22Rv1 (cell line): ENCODE measurements around the gene DIO2.

Experiments used
- H3K27ac ChIP-seq: fragments of 450-650 bp; 2 replicates; pipeline ENCODE4 v1.5.1; 2017
- CTCF ChIP-seq: fragments of 450-650 bp; IDR thresholded peaks from 2 replicates; pipeline ENCODE4 v1.5.1; 2017; ENCODE audit warnings: mild to moderate bottlenecking
- ZFX ChIP-seq: fragments of 450-650 bp; IDR thresholded peaks from 2 replicates; pipeline ENCODE4 v1.6.1; 2017; ENCODE audit warnings: antibody characterized with exemption, borderline replicate concordance

Gene DIO2

GRCh38 chr14:80223696-80224465 is 12.6 kb upstream of the DIO2 start:
- TF ChIP-seq ZFX: no peak
- no peak for TF ChIP-seq CTCF

GRCh38 chr14:80216818-80217217 is 5.5 kb upstream of the DIO2 start:
- H3K27ac ChIP-seq: no peak overlapping the region
- TF ChIP-seq ZFX (no peak), CTCF (no peak)

More at GRCh38 chr14:80223696-80224465, 12.6 kb upstream of the DIO2 start:
- H3K27ac ChIP-seq: no peak overlapping the region

GRCh38 chr14:80215756-80216581 is 4.7 kb upstream of the DIO2 start:
- TF ChIP-seq CTCF (0 out of 2 replicates have a peak, but pooled peaks have one; percentile 14), ZFX (no peak)
- peak overlapping the region; percentile 60 for H3K27ac ChIP-seq

GRCh38 chr14:80215081-80215480 is 3.8 kb upstream of the DIO2 start:
- H3K27ac ChIP-seq: peak overlapping the region; percentile 60
- no peak for TF ChIP-seq ZFX
- no peak for TF ChIP-seq CTCF

GRCh38 chr14:80213602-80214001 is 2.3 kb upstream of the DIO2 start:
- TF ChIP-seq CTCF (peak; percentile 58), ZFX (no peak)
- H3K27ac ChIP-seq: no peak overlapping the region

- H3K27ac ChIP-seq: no peak overlapping the region
- no peak for TF ChIP-seq CTCF
- TF ChIP-seq ZFX: no peak
Measured at GRCh38 chr14:80212023-80212397, 706 bp upstream of the DIO2 start.

- TF ChIP-seq ZFX (no peak), CTCF (no peak)
- no peak overlapping the region for H3K27ac ChIP-seq
Measured at GRCh38 chr14:80208461-80208860, 2.8 kb downstream of the DIO2 start.
